IMR-90 (cell line): ENCODE data around the gene CCND3. TPM values are rescaled to one million over a fixed set of nuclear protein-coding genes. Genes with fewer than 3 reads are reported as not detected.

Source experiments
- ATAC-seq: fragments of 200-7000 bp; cut with Tn5 transposase; 2 replicates; pipeline ENCODE4 v1.9.1; 2020; ENCODE audit warnings: low read depth, mild to moderate bottlenecking, moderate library complexity
- BruUV-seq: library from RNA; stranded (reverse); fragments of 400-500 nt; replicated peaks from 2 replicates; lab custom pipeline; 2021; lab: Mats Ljungman, UMichigan
- CTCF ChIA-PET: fragments of 300-600 bp; formaldehyde crosslinking; extraction: SDS; loops from one replicate; lab custom pipeline; 2021; ENCODE audit warnings: antibody characterized with exemption; lab: Yijun Ruan, JAX
- POLR2A ChIA-PET: fragments of 300-600 bp; sonication (Branson Sonifier 250); formaldehyde crosslinking; loops from one replicate; lab custom pipeline; 2022; ENCODE audit warnings: antibody characterized with exemption; ENCODE audit not compliant: unreplicated experiment; lab: Charles Lee
- DNase-seq: peaks from one replicate; pipeline ENCODE4 v3.0.0; 2013
- H2AFZ ChIP-seq: replicated peaks from 2 replicates; pipeline ENCODE3; 2013; ENCODE audit warnings: low read length, mild to moderate bottlenecking; ENCODE audit not compliant: poor library complexity
- H2AK5ac ChIP-seq: 2 replicates; pipeline ENCODE4 v1.6.1; 2013; ENCODE audit warnings: low read depth, low read length, inconsistent platforms
- H2AK9ac ChIP-seq: replicated peaks from 2 replicates; pipeline ENCODE3; 2013; ENCODE audit warnings: mild to moderate bottlenecking, low read depth, low read length, moderate library complexity; ENCODE audit not compliant: poor library complexity
- H2BK120ac ChIP-seq: 2 replicates; pipeline ENCODE4 v1.6.1; 2013; ENCODE audit warnings: low read depth, low read length, inconsistent platforms
- H2BK15ac ChIP-seq: 3 replicates; pipeline ENCODE4 v1.6.1; 2013; ENCODE audit warnings: low read depth, low read length, inconsistent platforms
- H2BK20ac ChIP-seq: 2 replicates; pipeline ENCODE4 v1.6.1; 2013; ENCODE audit warnings: low read depth, mild to moderate bottlenecking, inconsistent platforms, low read length, moderate library complexity
- H2BK5ac ChIP-seq: 2 replicates; pipeline ENCODE4 v1.6.1; 2013; ENCODE audit warnings: mild to moderate bottlenecking, low read depth, low read length, inconsistent platforms; ENCODE audit not compliant: poor library complexity, severe bottlenecking
- H3K14ac ChIP-seq: replicated peaks from 2 replicates; pipeline ENCODE4 v1.6.1; 2013; ENCODE audit warnings: low read depth, low read length, inconsistent platforms
- H3K18ac ChIP-seq: 2 replicates; pipeline ENCODE4 v1.6.1; 2013; ENCODE audit warnings: low read depth, low read length, control low read depth
- H3K23ac ChIP-seq: 2 replicates; pipeline ENCODE4 v1.6.1; 2013; ENCODE audit warnings: low read depth, low read length, inconsistent platforms
- H3K27ac ChIP-seq: 2 replicates; pipeline ENCODE4 v1.5.1; 2013; ENCODE audit warnings: mild to moderate bottlenecking, control low read depth, low read length; ENCODE audit not compliant: insufficient read depth
- H3K27me3 ChIP-seq: 2 replicates; pipeline ENCODE4 v1.6.1; 2013; ENCODE audit warnings: low read length; ENCODE audit not compliant: control insufficient read depth, insufficient read depth
- H3K36me3 ChIP-seq: 2 replicates; pipeline ENCODE4 v1.6.1; 2013; ENCODE audit warnings: low read length, mixed read lengths; ENCODE audit not compliant: control insufficient read depth, insufficient read depth
- H3K4ac ChIP-seq: 2 replicates; pipeline ENCODE4 v1.6.1; 2013; ENCODE audit warnings: low read depth, low read length, inconsistent platforms
- H3K4me1 ChIP-seq: 2 replicates; pipeline ENCODE4 v1.6.1; 2013; ENCODE audit warnings: low read length, mixed read lengths; ENCODE audit not compliant: control insufficient read depth, insufficient read depth
- H3K4me2 ChIP-seq: 2 replicates; pipeline ENCODE4 v1.6.1; 2013; ENCODE audit warnings: low read depth, mild to moderate bottlenecking, control low read depth, low read length, moderate library complexity
- H3K4me3 ChIP-seq: 2 replicates; pipeline ENCODE4 v1.5.1; 2013; ENCODE audit warnings: low read depth, mild to moderate bottlenecking, control low read depth, low read length, moderate library complexity; ENCODE audit not compliant: insufficient read depth
- H3K56ac ChIP-seq: 2 replicates; pipeline ENCODE4 v1.6.1; 2013; ENCODE audit warnings: low read length, inconsistent platforms; ENCODE audit not compliant: insufficient read depth; ENCODE audit errors: extremely low read depth
- H3K79me1 ChIP-seq, 2 experiments: 2 replicates each; pipeline ENCODE4 v1.6.1; 2013; ENCODE audit warnings: low read length in 2 of 2, inconsistent platforms in 1 of 2, low read depth in 1 of 2
- H3K9ac ChIP-seq: 2 replicates; pipeline ENCODE4 v1.6.1; 2013; ENCODE audit warnings: low read depth, low read length, control low read depth
- H3K9me1 ChIP-seq: 2 replicates; pipeline ENCODE4 v1.6.1; 2013; ENCODE audit warnings: low read length, inconsistent platforms; ENCODE audit not compliant: insufficient read depth
- H3K9me3 ChIP-seq: 2 replicates; pipeline ENCODE4 v1.6.1; 2013; ENCODE audit warnings: low read length; ENCODE audit not compliant: control insufficient read depth, insufficient read depth
- H4K20me1 ChIP-seq: 2 replicates; pipeline ENCODE4 v1.6.1; 2013; ENCODE audit warnings: low read length, inconsistent platforms; ENCODE audit not compliant: insufficient read depth
- H4K5ac ChIP-seq: 2 replicates; pipeline ENCODE4 v1.6.1; 2013; ENCODE audit warnings: mild to moderate bottlenecking, low read depth, low read length, control low read depth
- H4K8ac ChIP-seq, 2 experiments: 2 replicates each; pipeline ENCODE4 v1.6.1; 2013; ENCODE audit warnings: low read depth in 2 of 2, low read length in 2 of 2, control low read depth in 1 of 2, inconsistent platforms in 1 of 2
- H4K91ac ChIP-seq: 2 replicates; pipeline ENCODE4 v1.6.1; 2013; ENCODE audit warnings: low read depth, low read length, inconsistent platforms; ENCODE audit not compliant: insufficient read depth
- BHLHE40 ChIP-seq: fragments of 150-350 bp; IDR thresholded peaks from 2 replicates; pipeline ENCODE4 v1.6.1; 2016; ENCODE audit warnings: mild to moderate bottlenecking, low read depth, low read length
- CEBPB ChIP-seq: IDR thresholded peaks from 2 replicates; pipeline ENCODE4 v1.6.1; 2012; ENCODE audit warnings: low read depth, low read length, improper control_type of control experiment
- CHD1 ChIP-seq: IDR thresholded peaks from 2 replicates; pipeline ENCODE4 v1.6.1; 2012; ENCODE audit warnings: low read depth, low read length, improper control_type of control experiment
- FOS ChIP-seq: fragments of 150-350 bp; IDR thresholded peaks from 2 replicates; pipeline ENCODE4 v1.6.1; 2016; ENCODE audit warnings: low read depth, low read length
- MAFK ChIP-seq: IDR thresholded peaks from 2 replicates; pipeline ENCODE4 v1.6.1; 2012; ENCODE audit warnings: low read depth, low read length, improper control_type of control experiment
- MAZ ChIP-seq: IDR thresholded peaks from 2 replicates; pipeline ENCODE4 v1.6.1; 2012; ENCODE audit warnings: low read depth, mild to moderate bottlenecking, low read length, improper control_type of control experiment, moderate library complexity, borderline replicate concordance
- NFE2L2 ChIP-seq: fragments of 150-350 bp; IDR thresholded peaks from 2 replicates; pipeline ENCODE4 v1.6.1; 2016; ENCODE audit warnings: low read depth, mild to moderate bottlenecking, low read length
- POLR2A ChIP-seq: IDR thresholded peaks from 2 replicates; pipeline ENCODE4 v1.6.1; 2012; ENCODE audit warnings: mild to moderate bottlenecking, low read depth, low read length
- RAD21 ChIP-seq: IDR thresholded peaks from 2 replicates; pipeline ENCODE4 v1.6.1; 2012; ENCODE audit warnings: low read length, improper control_type of control experiment
- RCOR1 ChIP-seq: IDR thresholded peaks from 2 replicates; pipeline ENCODE4 v1.6.1; 2012; ENCODE audit warnings: mild to moderate bottlenecking, low read length, improper control_type of control experiment; ENCODE audit not compliant: insufficient replicate concordance
- RFX5 ChIP-seq: IDR thresholded peaks from 2 replicates; pipeline ENCODE4 v1.8.0; 2012; ENCODE audit warnings: low read depth, mild to moderate bottlenecking, low read length, moderate library complexity
- WGBS, 2 experiments: methylation state at CpG; one replicate each; pipeline versions ENCODE4 v1.1.5 to v1.1.7; 2013; ENCODE audit warnings: missing lambda C conversion rate in 2 of 2; ENCODE audit not compliant: insufficient read length in 1 of 2; ENCODE audit errors: extremely low coverage in 2 of 2; 5-methylcytosine and 5-hydroxymethylcytosine counted together
- dilution Hi-C: fragments of 300-500 bp; cut with HindIII; formaldehyde crosslinking; loops from one replicate; pipeline ENCODE4 v1.14.3; 2018; ENCODE audit warnings: low sequenced_read_pairs; ENCODE audit not compliant: unreplicated experiment
- in situ Hi-C: fragments of 300-500 bp; cut with MboI; formaldehyde crosslinking; loops from 3 replicates; pipeline ENCODE4 v1.14.3; 2019; ENCODE audit warnings: low sequenced_read_pairs, inconsistent platforms, mixed read lengths
- intact Hi-C: fragments of 100-400 bp; cut with micrococcal nuclease; formaldehyde crosslinking; loops from 2 replicates; pipeline ENCODE4 v1.10.0; 2022
- polyA plus RNA-seq, 3 experiments: library from polyadenylated mRNA; depleted of rRNA; stranded (reverse); fragments of >200 nt; gene quantifications; 2 replicates each; pipeline ENCODE4 v1.2.3, GENCODE V29; 2012; ENCODE audit warnings: low replicate concordance in 1 of 3
- total RNA-seq: library from RNA; depleted of rRNA; stranded (reverse); fragments of >200 nt; gene quantifications from 2 replicates; pipeline ENCODE4 v1.2.3, GENCODE V29; 2012
- TF ChIP-seq, protein P1 (sequence below): conservative IDR thresholded peaks from 2 replicates; pipeline ENCODE4 v1.5.1; 2012; ENCODE audit warnings: mild to moderate bottlenecking, low read depth, low read length, improper control_type of control experiment
- TF ChIP-seq, protein P2 (sequence below): fragments of 150-350 bp; IDR thresholded peaks from 2 replicates; pipeline ENCODE4 v1.6.1; 2016; ENCODE audit warnings: low read depth, mild to moderate bottlenecking, low read length, moderate library complexity, borderline replicate concordance

Gene CCND3
- total and polyA plus RNA-seq, 2 of the 4 experiments (the other 2 are of a cell fraction), result 19.2 to 61.9 TPM

DNA sequence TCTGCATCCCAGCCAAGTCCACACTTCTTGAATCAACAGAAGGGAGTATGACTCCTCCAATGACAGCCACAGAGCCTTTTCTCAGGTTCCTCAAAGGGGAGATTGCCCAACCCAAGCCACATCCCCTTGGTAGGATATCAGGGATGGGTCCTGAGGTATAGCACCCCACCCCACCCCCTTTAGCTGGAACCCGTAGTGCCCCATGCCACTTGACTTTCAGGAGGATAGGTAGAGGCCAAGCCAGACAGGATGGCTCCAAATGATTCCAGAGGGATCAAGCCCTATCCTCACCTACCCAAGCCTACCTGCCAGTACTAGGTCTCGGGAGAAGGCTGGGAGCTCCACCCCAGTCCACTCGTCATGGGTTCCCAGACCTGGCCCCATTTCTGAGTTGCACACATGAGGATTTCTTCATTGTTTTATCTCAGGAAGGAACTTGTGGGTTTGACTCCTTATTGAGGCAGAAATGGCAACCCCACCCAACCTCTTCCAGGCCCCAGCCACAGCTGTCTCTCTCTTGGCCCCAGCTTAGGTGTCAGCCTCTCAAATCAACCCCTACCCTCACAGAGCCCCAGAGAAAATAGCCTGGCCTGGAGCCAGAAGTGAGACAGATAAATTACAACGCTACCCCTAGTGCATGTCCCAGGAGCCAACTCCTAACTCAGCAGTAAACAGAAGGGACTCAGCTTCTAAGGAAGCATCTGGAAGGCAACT is 3.6 kb downstream of the CCND3 start (continued):
- no peak for TF ChIP-seq NFE2L2
- TF ChIP-seq MAFK, result no peak
- no peak for TF ChIP-seq FOS

GRCh38 chr6:41937472-41937860 is 4.1 kb downstream of the CCND3 start:
- in situ Hi-C loops, result loop anchor here (5.0 to 10.0 kb wide), 2 partner anchors 105 to 153 kb away; partner anchors contain the start of genes PRICKLE4 and TOMM6
- TF ChIP-seq RAD21 (no peak), RFX5 (no peak), CEBPB (no peak), POLR2A (no peak), BHLHE40 (no peak), CHD1 (no peak), FOS (no peak), NFE2L2 (no peak), MAFK (no peak), RCOR1 (no peak), MAZ (no peak)
- TF ChIP-seq, protein P1, sequence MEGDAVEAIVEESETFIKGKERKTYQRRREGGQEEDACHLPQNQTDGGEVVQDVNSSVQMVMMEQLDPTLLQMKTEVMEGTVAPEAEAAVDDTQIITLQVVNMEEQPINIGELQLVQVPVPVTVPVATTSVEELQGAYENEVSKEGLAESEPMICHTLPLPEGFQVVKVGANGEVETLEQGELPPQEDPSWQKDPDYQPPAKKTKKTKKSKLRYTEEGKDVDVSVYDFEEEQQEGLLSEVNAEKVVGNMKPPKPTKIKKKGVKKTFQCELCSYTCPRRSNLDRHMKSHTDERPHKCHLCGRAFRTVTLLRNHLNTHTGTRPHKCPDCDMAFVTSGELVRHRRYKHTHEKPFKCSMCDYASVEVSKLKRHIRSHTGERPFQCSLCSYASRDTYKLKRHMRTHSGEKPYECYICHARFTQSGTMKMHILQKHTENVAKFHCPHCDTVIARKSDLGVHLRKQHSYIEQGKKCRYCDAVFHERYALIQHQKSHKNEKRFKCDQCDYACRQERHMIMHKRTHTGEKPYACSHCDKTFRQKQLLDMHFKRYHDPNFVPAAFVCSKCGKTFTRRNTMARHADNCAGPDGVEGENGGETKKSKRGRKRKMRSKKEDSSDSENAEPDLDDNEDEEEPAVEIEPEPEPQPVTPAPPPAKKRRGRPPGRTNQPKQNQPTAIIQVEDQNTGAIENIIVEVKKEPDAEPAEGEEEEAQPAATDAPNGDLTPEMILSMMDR, result no peak
- TF ChIP-seq, protein P2, sequence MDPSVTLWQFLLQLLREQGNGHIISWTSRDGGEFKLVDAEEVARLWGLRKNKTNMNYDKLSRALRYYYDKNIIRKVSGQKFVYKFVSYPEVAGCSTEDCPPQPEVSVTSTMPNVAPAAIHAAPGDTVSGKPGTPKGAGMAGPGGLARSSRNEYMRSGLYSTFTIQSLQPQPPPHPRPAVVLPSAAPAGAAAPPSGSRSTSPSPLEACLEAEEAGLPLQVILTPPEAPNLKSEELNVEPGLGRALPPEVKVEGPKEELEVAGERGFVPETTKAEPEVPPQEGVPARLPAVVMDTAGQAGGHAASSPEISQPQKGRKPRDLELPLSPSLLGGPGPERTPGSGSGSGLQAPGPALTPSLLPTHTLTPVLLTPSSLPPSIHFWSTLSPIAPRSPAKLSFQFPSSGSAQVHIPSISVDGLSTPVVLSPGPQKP, result no peak

More at GRCh38 chr6:41937472-41937860, 4.1 kb downstream of the CCND3 start:
- no peak overlapping the region for H2AK9ac ChIP-seq
- H3K36me3 ChIP-seq, result peaks cover 31% of the 10 kb centered on the region
- H3K4me3 ChIP-seq, result no peak overlapping the region
- H2BK120ac ChIP-seq, result no peak overlapping the region
- ChIA-PET CTCF (no interaction called here), POLR2A (no interaction called here)
- no peak overlapping the region for H3K23ac ChIP-seq
- H3K14ac ChIP-seq, result no peak overlapping the region
- no peak overlapping the region for H4K5ac ChIP-seq
- H3K9me1 ChIP-seq, result peaks cover 11% of the 10 kb centered on the region; the same call in 1 of the 2 replicates
- no peak overlapping the region for H2AK5ac ChIP-seq
- H4K91ac ChIP-seq, result no peak overlapping the region
- H3K9ac ChIP-seq, result no peak overlapping the region
- ATAC-seq (no peak), DNase-seq (no peak)
- no peak overlapping the region for H3K4ac ChIP-seq
- H2BK5ac ChIP-seq, result no peak overlapping the region
- intact Hi-C loops, result loop anchor here (2.0 to 5.0 kb wide), 3 partner anchors 15 to 155 kb away; partner anchors contain the start of gene PRICKLE4
- H2BK20ac ChIP-seq, result no peak overlapping the region
- no peak overlapping the region for H2BK15ac ChIP-seq
- H4K8ac ChIP-seq, result no peak overlapping the region
- BruUV-seq, result no TSS peak
- H3K18ac ChIP-seq, result no peak overlapping the region
- no peaks in the 10 kb centered on the region for H3K27me3 ChIP-seq
- dilution Hi-C loops, result no loop called here
- no peaks in the 10 kb centered on the region for H3K9me3 ChIP-seq
- H3K56ac ChIP-seq, result no peak overlapping the region
- no peak overlapping the region for H3K27ac ChIP-seq
- H4K20me1 ChIP-seq, result peaks cover 54% of the 10 kb centered on the region
- H2AFZ ChIP-seq, result no peak overlapping the region
- peaks cover 19 to 69% of the 10 kb centered on the region in 2 experiments; a peak in 3 of 4 replicates for H3K79me1 ChIP-seq
- WGBS, 2 experiments, result 71% methylated on average over 1 of the region's 2 CpGs; no CpG with 5 or more reads in 1 of the 2 experiments
- H3K4me1 ChIP-seq, result peaks cover 30% of the 10 kb centered on the region
- H3K4me2 ChIP-seq, result no peak overlapping the region
